C4-2B (cell line): ENCODE data around the gene SLCO6A1.

ENCODE experiments used
- CTCF ChIP-seq: fragments of 450-650 bp; conservative IDR thresholded peaks from 2 replicates; pipeline ENCODE4 v1.5.1; 2017; ENCODE audit warnings: mild to moderate bottlenecking
- ZFX ChIP-seq: fragments of 450-650 bp; IDR thresholded peaks from 2 replicates; pipeline ENCODE4 v1.6.1; 2017

GRCh38 chr5:102450313-102450990, 48.3 kb downstream of the SLCO6A1 start:
- TF ChIP-seq CTCF: peak; percentile 54
- TF ChIP-seq ZFX: no peak
